Measurements from ENCODE around the gene ACTR1A. TPM values are rescaled to one million over a fixed set of nuclear protein-coding genes. Genes with fewer than 3 reads are reported as not detected.
A peak's percentile ranks its signal among the peaks of the same experiment; 100 is the strongest.

Gene ACTR1A
- total and polyA plus RNA-seq, 2 donors (not counting 1 experiment from before 2014, with no cell fraction given), result 38.3 to 58.3 TPM

DNA sequence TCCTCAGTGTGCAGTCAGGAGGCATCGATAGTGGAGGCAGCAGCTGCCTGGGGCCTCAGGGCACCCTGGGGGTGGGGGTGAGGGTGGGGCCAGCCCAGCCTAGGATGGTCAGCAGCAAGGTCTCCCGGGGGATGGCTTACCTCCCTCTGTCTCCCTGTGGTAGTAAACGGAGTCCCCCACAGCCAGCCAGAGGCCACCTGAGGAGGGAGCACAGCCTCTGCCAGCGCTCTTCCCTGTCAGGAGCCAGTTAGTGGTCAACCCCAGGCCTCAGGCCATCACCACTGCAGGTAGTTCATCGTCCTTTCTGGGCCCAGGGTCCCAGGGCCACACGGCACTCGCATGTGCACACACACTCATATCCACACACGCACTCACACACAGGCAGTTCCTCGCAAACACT, 22.1 kb downstream of the ACTR1A start:
- no peak overlapping the region for H3K4me3 ChIP-seq (ENCODE audit: control extremely low read depth in 1 of 5, extremely low read depth in 1 of 5, insufficient read depth in 1 of 5, low read depth in 2 of 5, low read length in 4 of 5)
- 95% methylated on average over 4 of the region's 9 CpGs for WGBS (ENCODE audit: insufficient coverage)
- DNase-seq (no peak), ATAC-seq (ENCODE audit: low read depth) (no peak)
- intact Hi-C loops (cut with micrococcal nuclease), result no loop called here
- no peak overlapping the region for H3K27ac Mint-ChIP-seq
- no peaks in the 10 kb centered on the region for H3K9me3 ChIP-seq (ENCODE audit: control extremely low read depth in 1 of 3, control insufficient read depth in 2 of 3, insufficient read depth in 1 of 3, low read length in 2 of 3)
- peaks cover 7% of the 10 kb centered on the region for H3K4me1 Mint-ChIP-seq
- H2AFZ ChIP-seq (ENCODE audit: insufficient read depth, low read depth, low read length, poor library complexity, severe bottlenecking), result no peak overlapping the region
- ChIA-PET POLR2A (no interaction called here), CTCF (interaction anchor here (0.5 to 6.4 kb wide), 11 partner anchors 19 to 250 kb away, joined by 3 to 57 read pairs (median 9); partner anchors contain the start of genes CUEDC2 and NFKB2)
- H3K9me3 Mint-ChIP-seq (ENCODE audit: insufficient read depth), result no peaks in the 10 kb centered on the region
- H3K27me3 ChIP-seq (replicated peaks in 1 of 4; ENCODE audit: control extremely low read depth in 1 of 4, control insufficient read depth in 3 of 4, insufficient read depth in 4 of 4, low read length in 3 of 4), result no peaks in the 10 kb centered on the region
- peaks cover 2 to 60% of the 10 kb centered on the region in 2 experiments for H3K36me3 ChIP-seq (replicated peaks in 1 of 2; ENCODE audit: control extremely low read depth in 1 of 2, control insufficient read depth in 1 of 2, extremely low read depth in 1 of 2, insufficient read depth in 2 of 2, low read length in 1 of 2)
- H3K4me1 ChIP-seq (ENCODE audit: control insufficient read depth in 2 of 2, insufficient read depth in 2 of 2, low read length in 2 of 2), result peaks cover 0 to 7% of the 10 kb centered on the region in 2 donors
- H3K27ac ChIP-seq (ENCODE audit: low read length in 2 of 2), result no peak overlapping the region
- no peaks in the 10 kb centered on the region for H3K79me2 ChIP-seq (ENCODE audit: control insufficient read depth, insufficient read depth, low read length)
- no peak overlapping the region for H3K4me2 ChIP-seq (replicated peaks; ENCODE audit: low read depth, low read length, poor library complexity, severe bottlenecking)
- peaks cover 9% of the 10 kb centered on the region for H4K20me1 ChIP-seq (ENCODE audit: control insufficient read depth, insufficient read depth, low read length, poor library complexity, severe bottlenecking)
- H3K9ac ChIP-seq (ENCODE audit: low read length), result no peak overlapping the region
- H3K27me3 Mint-ChIP-seq, result no peaks in the 10 kb centered on the region
- no peak overlapping the region for H3K4me3 Mint-ChIP-seq
- no peak for TF ChIP-seq EZH2 (IDR thresholded peaks at IDR 0.05; ENCODE audit: borderline replicate concordance, insufficient read depth, low read depth, low read length, poor library complexity, severe bottlenecking)
- TF ChIP-seq, protein P1, sequence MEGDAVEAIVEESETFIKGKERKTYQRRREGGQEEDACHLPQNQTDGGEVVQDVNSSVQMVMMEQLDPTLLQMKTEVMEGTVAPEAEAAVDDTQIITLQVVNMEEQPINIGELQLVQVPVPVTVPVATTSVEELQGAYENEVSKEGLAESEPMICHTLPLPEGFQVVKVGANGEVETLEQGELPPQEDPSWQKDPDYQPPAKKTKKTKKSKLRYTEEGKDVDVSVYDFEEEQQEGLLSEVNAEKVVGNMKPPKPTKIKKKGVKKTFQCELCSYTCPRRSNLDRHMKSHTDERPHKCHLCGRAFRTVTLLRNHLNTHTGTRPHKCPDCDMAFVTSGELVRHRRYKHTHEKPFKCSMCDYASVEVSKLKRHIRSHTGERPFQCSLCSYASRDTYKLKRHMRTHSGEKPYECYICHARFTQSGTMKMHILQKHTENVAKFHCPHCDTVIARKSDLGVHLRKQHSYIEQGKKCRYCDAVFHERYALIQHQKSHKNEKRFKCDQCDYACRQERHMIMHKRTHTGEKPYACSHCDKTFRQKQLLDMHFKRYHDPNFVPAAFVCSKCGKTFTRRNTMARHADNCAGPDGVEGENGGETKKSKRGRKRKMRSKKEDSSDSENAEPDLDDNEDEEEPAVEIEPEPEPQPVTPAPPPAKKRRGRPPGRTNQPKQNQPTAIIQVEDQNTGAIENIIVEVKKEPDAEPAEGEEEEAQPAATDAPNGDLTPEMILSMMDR (IDR thresholded peaks at IDR 0.05), result no peak

DNA sequence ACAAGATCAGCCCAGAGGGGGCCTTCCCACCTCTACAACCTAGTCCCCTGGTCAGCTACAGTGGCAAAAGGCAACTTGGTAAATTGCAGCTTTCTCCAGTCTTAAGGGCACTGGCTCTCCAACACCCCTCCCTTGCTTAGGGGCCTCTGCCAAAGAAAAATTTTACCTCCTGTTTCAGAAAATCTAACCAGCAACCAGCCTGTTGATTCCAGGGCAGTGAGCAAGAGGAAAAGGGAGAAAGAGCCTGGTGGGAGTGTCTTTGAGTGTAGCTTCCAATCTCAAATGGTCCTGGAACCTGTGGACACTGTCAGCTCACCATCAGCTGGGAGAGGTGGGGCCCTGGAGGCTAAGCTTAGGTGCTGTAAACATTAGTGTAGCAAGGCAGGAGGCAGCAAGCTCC, 22.9 kb downstream of the ACTR1A start:
- H3K27ac ChIP-seq (ENCODE audit: low read length in 2 of 2), result peak overlapping the region; percentile 23 to 24
- no peak overlapping the region for H3K27ac Mint-ChIP-seq
- intact Hi-C loops (cut with micrococcal nuclease), result loop anchor here (1.0 kb wide), 7 partner anchors 23 to 310 kb away; partner anchors contain the start of gene ACTR1A
- TF ChIP-seq, protein P1 (IDR thresholded peaks at IDR 0.05), result no peak
- no peak for TF ChIP-seq EZH2 (IDR thresholded peaks at IDR 0.05; ENCODE audit: borderline replicate concordance, insufficient read depth, low read depth, low read length, poor library complexity, severe bottlenecking)
- H3K4me3 Mint-ChIP-seq, result no peak overlapping the region
- H3K4me1 ChIP-seq (ENCODE audit: control insufficient read depth in 2 of 2, insufficient read depth in 2 of 2, low read length in 2 of 2), result peaks cover 0 to 7% of the 10 kb centered on the region in 2 donors
- ChIA-PET CTCF (interaction anchor here (0.8 to 6.4 kb wide), 30 partner anchors 9 to 696 kb away, joined by 3 to 57 read pairs (median 5); partner anchors contain the start of genes ACTR1A, CUEDC2, ELOVL3 and FBXL15), POLR2A (no interaction called here)
- ATAC-seq (ENCODE audit: low read depth), result no peak
- no peaks in the 10 kb centered on the region for H3K27me3 Mint-ChIP-seq
- H3K4me1 Mint-ChIP-seq, result peaks cover 7% of the 10 kb centered on the region
- DNase-seq, result no peak
- no peaks in the 10 kb centered on the region for H3K9me3 ChIP-seq (ENCODE audit: control extremely low read depth in 1 of 3, control insufficient read depth in 2 of 3, insufficient read depth in 1 of 3, low read length in 2 of 3)
- no peak overlapping the region for H2AFZ ChIP-seq (ENCODE audit: insufficient read depth, low read depth, low read length, poor library complexity, severe bottlenecking)
- no peaks in the 10 kb centered on the region for H3K27me3 ChIP-seq (replicated peaks in 1 of 4; ENCODE audit: control extremely low read depth in 1 of 4, control insufficient read depth in 3 of 4, insufficient read depth in 4 of 4, low read length in 3 of 4)
- H3K79me2 ChIP-seq (ENCODE audit: control insufficient read depth, insufficient read depth, low read length), result no peaks in the 10 kb centered on the region
- H3K9me3 Mint-ChIP-seq (ENCODE audit: insufficient read depth), result no peaks in the 10 kb centered on the region
- no peak overlapping the region for H3K9ac ChIP-seq (ENCODE audit: low read length)
- no peak overlapping the region for H3K4me2 ChIP-seq (replicated peaks; ENCODE audit: low read depth, low read length, poor library complexity, severe bottlenecking)
- peaks cover 9% of the 10 kb centered on the region for H4K20me1 ChIP-seq (ENCODE audit: control insufficient read depth, insufficient read depth, low read length, poor library complexity, severe bottlenecking)
- H3K36me3 ChIP-seq (replicated peaks in 1 of 2; ENCODE audit: control extremely low read depth in 1 of 2, control insufficient read depth in 1 of 2, extremely low read depth in 1 of 2, insufficient read depth in 2 of 2, low read length in 1 of 2), result peaks cover 2 to 53% of the 10 kb centered on the region in 2 experiments
- no peak overlapping the region for H3K4me3 ChIP-seq (ENCODE audit: control extremely low read depth in 1 of 5, extremely low read depth in 1 of 5, insufficient read depth in 1 of 5, low read depth in 2 of 5, low read length in 4 of 5)
